ENCODE measurements around the gene GSE1. TPM values are rescaled to one million over a fixed set of nuclear protein-coding genes. Genes with fewer than 3 reads are reported as not detected.

Gene GSE1
- total and polyA plus RNA-seq, 9 of the 15 experiments (the other 6 are each of a cell fraction or from before 2014, with no cell fraction given): 12.2 to 244 (median 57.9) TPM

DNA sequence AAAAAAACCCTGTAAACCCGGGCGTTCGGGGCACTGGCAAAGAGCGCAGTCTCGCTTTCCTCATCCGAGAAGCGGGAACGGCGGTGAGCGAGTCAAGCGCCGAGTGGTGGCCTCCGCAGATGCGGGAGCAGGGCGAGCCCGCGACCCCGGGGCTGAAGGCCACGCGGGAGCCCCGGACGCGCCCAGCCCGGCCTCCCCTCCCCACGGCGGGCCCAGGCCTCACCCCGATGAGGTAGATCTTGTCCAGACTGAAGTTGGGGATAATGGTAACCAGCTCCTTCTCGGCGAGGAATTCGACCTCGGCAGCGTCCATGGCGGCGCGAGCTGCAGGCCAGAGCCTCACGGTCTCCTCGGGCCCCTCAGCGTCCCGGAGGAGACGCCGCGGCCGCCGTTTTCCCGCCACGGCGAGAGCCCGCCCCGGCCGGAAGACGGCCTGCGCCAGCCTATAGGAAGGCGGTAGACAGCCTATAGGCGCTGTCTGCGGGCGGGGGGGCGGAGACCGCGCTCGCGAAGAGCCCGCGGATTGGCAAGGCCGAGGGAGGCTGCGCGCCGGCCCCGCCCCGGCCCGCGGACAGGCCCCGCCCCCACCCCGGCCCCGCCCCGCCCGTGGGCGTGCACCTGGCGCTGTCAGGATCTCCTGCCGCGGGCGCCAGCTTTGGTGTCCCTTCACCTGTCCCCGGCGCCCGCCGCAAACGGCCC, 75.6 kb downstream of the GSE1 start, which contains the start of gene GINS2 (continued):
- peak in 1 of 2 experiments; percentile 34; a peak in 1 of 4 replicates for TF ChIP-seq NONO (IDR thresholded peaks at IDR 0.05; ENCODE audit: low read depth in 2 of 2, low read length in 1 of 2)
- TF ChIP-seq, protein P1, sequence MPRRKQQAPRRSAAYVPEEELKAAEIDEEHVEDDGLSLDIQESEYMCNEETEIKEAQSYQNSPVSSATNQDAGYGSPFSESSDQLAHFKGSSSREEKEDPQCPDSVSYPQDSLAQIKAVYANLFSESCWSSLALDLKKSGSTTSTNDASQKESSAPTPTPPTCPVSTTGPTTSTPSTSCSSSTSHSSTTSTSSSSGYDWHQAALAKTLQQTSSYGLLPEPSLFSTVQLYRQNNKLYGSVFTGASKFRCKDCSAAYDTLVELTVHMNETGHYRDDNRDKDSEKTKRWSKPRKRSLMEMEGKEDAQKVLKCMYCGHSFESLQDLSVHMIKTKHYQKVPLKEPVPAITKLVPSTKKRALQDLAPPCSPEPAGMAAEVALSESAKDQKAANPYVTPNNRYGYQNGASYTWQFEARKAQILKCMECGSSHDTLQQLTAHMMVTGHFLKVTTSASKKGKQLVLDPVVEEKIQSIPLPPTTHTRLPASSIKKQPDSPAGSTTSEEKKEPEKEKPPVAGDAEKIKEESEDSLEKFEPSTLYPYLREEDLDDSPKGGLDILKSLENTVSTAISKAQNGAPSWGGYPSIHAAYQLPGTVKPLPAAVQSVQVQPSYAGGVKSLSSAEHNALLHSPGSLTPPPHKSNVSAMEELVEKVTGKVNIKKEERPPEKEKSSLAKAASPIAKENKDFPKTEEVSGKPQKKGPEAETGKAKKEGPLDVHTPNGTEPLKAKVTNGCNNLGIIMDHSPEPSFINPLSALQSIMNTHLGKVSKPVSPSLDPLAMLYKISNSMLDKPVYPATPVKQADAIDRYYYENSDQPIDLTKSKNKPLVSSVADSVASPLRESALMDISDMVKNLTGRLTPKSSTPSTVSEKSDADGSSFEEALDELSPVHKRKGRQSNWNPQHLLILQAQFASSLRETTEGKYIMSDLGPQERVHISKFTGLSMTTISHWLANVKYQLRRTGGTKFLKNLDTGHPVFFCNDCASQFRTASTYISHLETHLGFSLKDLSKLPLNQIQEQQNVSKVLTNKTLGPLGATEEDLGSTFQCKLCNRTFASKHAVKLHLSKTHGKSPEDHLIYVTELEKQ (CRISPR knock-in tag; IDR thresholded peaks at IDR 0.05): no peak
- no peak for TF ChIP-seq NBN (IDR thresholded peaks at IDR 0.05; ENCODE audit: low read depth)
- TF ChIP-seq NFRKB (IDR thresholded peaks at IDR 0.05; ENCODE audit: low read depth): 0 out of 2 replicates have a peak, but pooled peaks have one; percentile 44
- TF ChIP-seq, protein P2, sequence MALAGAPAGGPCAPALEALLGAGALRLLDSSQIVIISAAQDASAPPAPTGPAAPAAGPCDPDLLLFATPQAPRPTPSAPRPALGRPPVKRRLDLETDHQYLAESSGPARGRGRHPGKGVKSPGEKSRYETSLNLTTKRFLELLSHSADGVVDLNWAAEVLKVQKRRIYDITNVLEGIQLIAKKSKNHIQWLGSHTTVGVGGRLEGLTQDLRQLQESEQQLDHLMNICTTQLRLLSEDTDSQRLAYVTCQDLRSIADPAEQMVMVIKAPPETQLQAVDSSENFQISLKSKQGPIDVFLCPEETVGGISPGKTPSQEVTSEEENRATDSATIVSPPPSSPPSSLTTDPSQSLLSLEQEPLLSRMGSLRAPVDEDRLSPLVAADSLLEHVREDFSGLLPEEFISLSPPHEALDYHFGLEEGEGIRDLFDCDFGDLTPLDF (CRISPR knock-in tag; IDR thresholded peaks at IDR 0.05): peak; percentile 97
- TF ChIP-seq, protein P3, sequence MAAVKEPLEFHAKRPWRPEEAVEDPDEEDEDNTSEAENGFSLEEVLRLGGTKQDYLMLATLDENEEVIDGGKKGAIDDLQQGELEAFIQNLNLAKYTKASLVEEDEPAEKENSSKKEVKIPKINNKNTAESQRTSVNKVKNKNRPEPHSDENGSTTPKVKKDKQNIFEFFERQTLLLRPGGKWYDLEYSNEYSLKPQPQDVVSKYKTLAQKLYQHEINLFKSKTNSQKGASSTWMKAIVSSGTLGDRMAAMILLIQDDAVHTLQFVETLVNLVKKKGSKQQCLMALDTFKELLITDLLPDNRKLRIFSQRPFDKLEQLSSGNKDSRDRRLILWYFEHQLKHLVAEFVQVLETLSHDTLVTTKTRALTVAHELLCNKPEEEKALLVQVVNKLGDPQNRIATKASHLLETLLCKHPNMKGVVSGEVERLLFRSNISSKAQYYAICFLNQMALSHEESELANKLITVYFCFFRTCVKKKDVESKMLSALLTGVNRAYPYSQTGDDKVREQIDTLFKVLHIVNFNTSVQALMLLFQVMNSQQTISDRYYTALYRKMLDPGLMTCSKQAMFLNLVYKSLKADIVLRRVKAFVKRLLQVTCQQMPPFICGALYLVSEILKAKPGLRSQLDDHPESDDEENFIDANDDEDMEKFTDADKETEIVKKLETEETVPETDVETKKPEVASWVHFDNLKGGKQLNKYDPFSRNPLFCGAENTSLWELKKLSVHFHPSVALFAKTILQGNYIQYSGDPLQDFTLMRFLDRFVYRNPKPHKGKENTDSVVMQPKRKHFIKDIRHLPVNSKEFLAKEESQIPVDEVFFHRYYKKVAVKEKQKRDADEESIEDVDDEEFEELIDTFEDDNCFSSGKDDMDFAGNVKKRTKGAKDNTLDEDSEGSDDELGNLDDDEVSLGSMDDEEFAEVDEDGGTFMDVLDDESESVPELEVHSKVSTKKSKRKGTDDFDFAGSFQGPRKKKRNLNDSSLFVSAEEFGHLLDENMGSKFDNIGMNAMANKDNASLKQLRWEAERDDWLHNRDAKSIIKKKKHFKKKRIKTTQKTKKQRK (IDR thresholded peaks at IDR 0.05; ENCODE audit: borderline replicate concordance, low read depth, low read length): peak; percentile 53; the same call in 1 of the 2 replicates
- TF ChIP-seq FIP1L1 (IDR thresholded peaks at IDR 0.05; ENCODE audit: low read depth, low read length, poor library complexity, severe bottlenecking): peak; percentile 72
- no peak for TF ChIP-seq JUNB (CRISPR knock-in tag; conservative IDR thresholded peaks at IDR 0.05)
- TF ChIP-seq ETV1 (tag; conservative IDR thresholded peaks at IDR 0.05; ENCODE audit: low read depth): no peak
- peak; percentile 39; the same call in 1 of the 2 replicates for TF ChIP-seq ZBTB7A (IDR thresholded peaks at IDR 0.05; ENCODE audit: borderline replicate concordance, control insufficient read depth, low read depth, low read length)
- peak; percentile 38 for TF ChIP-seq CCNT2 (IDR thresholded peaks at IDR 0.05; ENCODE audit: borderline replicate concordance, extremely low read depth, insufficient read length, low read depth, low read length)
- TF ChIP-seq, protein P4, sequence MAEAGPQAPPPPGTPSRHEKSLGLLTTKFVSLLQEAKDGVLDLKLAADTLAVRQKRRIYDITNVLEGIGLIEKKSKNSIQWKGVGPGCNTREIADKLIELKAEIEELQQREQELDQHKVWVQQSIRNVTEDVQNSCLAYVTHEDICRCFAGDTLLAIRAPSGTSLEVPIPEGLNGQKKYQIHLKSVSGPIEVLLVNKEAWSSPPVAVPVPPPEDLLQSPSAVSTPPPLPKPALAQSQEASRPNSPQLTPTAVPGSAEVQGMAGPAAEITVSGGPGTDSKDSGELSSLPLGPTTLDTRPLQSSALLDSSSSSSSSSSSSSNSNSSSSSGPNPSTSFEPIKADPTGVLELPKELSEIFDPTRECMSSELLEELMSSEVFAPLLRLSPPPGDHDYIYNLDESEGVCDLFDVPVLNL (CRISPR knock-in tag; IDR thresholded peaks at IDR 0.05; ENCODE audit: low read depth): peak; percentile 96
- TF ChIP-seq HSF4 (CRISPR knock-in tag; IDR thresholded peaks at IDR 0.05; ENCODE audit: borderline replicate concordance): no peak
- peak; percentile 63 for TF ChIP-seq POLR2B (IDR thresholded peaks at IDR 0.05; ENCODE audit: low read depth, partially characterized antibody)
- no peak for TF ChIP-seq MYBL2 (IDR thresholded peaks at IDR 0.05; ENCODE audit: low read depth)
- no peak for TF ChIP-seq MYBL2 (CRISPR knock-in tag; IDR thresholded peaks at IDR 0.05; ENCODE audit: borderline replicate concordance)
